NCI-H510A (cell line): ENCODE measurements around the gene XNDC1N.
A peak's percentile ranks its signal among the peaks of the same experiment; 100 is the strongest.
"Not testable (repeated sequence)": the region's sequence is repeated elsewhere in the genome, so short reads cannot be mapped to it uniquely, and the experiment has no call there.

Experiments used
- DNase-seq: peaks from one replicate; lab custom pipeline; 2025; lab: John Stamatoyannopoulos, UW

The XNDC1N gene

DNA sequence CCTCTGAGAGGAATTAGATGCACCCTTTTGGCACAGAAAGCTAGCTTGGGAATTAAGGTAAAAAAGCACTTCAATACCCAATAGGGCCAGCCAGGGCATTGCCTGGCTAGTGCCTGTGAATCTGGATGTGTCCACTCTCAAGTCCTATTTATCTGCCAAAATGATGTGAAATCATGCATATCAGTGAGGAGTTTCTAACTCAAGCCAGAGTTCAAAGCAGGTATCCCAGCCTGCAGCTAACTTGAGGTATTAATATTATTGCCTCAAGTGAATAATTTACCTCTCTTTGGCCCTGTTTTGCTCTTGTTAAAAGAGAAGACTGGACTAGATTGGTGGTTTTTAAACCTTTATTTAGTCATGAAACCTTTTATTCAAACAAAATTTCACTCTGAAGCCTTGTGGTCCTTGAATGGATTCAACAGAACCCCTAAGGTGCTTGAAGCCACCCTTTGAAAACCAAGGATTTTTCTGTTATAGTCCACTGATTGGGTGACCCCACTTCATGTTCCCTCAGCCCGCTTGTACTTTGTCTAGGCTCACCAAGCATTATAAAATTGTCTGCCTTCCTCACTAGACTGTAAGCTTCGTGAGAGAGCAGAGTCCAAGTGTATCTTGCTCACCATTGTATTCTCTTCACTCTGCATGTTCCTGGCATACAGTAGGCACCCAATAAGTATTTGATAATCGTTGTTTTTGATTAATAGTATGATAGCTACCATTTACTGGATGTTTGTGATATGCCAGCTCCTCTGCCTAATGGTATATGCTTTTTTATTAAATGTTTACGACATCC, 4.9 kb upstream of the XNDC1N start:
- DNase-seq = no peak

DNA sequence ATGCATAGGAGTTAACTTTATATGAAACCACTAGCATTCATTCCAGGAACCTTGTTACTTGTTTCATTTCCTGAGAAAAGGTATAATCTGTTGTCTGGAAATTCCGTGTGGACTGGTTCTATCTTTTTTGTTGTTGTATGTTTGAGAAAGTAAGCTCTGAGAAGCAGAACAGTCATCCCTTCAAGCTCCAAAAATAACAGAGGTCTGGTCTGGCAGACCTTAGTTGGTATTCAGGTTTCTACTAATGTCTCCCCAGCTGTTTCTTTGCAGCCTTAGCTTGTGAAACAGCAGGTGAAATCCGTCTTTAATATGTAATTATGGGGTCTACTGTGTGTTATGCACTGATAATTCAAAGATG, 2.8 kb upstream of the XNDC1N start:
- DNase-seq = no peak

DNA sequence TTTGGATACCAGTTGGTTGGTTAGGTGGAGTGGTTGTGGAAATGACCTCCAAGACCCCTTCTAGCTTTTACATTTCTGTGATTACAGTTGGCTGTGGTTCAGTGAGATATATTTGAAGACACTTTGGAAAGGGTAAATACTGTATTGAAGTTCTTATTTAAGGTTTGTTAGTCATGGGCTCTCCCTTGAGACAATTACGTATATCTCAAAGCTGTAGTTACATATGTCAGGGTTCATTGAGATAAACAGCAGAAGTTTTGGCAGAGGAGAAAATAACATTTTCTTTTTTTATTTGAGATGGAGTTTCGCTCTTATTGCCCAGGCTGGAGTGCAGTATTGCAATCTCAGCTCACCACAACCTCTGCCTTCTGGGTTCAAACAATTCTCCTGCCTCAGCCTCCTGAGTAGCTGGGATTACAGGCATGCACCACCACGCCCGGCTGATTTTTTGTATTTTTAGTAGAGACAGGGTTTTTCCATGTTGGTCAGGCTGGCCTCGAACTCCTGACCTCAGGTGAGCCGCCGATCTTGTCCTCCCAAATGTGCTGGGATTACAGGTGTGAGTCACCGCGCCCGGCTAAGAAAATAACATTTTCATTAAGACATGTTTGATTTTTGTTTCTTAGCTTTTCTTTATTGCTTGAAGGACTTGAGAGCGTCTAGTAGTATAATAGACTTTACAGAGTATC, 2.3 kb upstream of the XNDC1N start:
- no peak for DNase-seq

DNA sequence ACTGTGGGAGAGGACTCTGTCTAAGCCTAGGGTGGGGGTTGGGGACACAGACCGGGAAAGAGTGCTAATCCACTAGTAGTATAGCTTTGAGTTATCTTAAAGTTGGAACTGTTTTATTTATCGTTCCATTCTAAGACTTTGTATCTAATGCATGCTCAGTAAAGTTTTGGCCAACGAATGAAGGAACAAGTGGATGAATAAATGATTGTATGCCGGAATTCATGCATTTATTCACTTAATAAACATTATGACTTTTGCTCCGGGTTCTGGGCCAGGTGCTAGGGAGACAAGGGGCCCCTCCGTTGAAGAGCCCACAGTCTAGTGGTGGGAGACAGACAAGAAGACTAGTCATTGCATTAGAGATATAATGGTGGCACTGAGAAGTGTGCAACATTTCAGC, 1.1 kb upstream of the XNDC1N start:
- no peak for DNase-seq

DNA sequence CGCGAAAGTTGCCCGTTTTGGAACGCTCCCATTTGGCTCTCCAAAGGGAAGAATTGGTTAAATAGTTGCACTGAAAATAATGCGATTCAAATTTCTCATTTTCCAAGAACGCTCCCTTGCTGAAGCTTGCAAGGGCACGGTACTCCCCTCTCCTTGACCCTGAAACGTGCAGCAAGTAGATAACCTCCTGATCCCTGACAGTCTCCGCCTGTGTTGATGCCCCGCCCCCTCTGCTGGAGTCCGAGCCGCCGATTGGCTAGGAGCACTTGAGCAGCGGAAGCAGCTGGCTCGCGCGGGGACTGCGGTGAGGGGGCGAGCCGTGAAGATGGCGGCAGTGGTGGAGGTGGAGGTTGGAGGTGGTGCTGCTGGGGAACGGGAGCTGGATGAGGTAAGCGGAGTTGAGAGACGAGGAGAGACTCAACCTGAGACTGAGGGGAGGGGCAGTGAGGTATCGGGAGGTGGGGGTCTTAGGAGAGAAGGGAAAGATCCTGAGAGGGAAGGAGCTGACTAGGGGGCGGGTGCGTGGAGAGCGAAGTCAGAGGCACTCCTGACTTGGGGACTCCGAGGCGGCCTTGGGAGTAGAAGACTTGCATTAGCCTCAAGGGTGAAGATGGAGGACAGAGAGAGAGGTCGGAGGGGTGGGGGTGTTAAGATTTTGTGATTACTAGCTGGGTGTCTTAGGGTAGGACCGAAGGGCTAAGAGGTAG, 496 bp upstream of the XNDC1N start, which contains the start of gene RNF121:
RNF121 (plus strand) TSS at position 310 of the 707 bp plus-strand sequence; CDS start at position 326, 16 bp downstream.
- peak; percentile 95 for DNase-seq

DNA sequence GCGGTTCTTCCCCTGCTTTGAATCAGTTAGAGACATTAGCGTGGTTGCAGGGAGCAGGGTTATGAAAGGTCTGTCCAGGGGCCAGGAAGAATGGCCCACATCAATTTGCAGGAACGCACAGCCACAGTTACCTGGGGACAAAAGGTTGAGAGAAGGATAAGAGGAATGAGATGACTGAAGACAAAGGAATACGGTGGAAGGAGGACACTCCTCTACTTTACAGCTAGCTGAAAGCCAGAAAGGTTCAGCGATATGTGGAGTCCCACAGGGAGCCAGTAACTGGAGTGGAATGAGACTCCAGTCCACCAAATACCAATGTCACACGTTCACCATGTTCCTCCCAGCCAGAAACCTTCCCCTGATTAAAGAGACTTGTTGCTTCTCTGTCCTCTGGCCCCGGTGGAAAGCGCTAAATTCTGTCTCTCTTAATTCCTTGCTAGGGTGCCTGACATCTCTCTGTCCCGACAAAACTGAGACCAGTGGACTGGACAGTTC, 10.7 kb downstream of the XNDC1N start:
- no peak for DNase-seq

DNA sequence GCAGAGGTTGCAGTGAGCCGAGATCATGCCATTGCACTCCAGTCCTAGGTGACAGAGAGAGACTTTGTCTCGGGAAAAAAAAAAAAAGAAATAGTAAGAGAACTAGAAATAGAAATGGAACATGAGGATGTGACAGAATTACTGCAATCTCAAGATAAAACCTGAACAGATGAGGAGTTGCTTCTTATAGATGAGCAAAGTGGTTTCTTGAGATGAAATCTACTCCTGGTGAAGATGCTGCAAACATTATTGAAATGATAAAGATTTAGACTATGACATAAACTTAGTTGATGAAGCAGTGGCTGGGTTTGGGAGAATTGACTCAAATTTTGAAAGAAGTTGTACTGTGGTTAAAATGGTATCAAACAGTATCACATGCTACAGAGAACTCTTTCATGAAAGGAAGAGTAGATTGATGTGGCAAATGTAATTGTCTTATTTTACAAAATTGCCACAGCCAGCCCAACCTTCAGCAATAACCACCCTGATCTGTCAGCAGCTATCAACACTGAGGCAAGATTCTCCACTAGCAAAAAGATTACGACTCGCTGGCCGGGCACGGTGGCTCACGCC, 13.7 kb downstream of the XNDC1N start:
- no peak for DNase-seq

DNA sequence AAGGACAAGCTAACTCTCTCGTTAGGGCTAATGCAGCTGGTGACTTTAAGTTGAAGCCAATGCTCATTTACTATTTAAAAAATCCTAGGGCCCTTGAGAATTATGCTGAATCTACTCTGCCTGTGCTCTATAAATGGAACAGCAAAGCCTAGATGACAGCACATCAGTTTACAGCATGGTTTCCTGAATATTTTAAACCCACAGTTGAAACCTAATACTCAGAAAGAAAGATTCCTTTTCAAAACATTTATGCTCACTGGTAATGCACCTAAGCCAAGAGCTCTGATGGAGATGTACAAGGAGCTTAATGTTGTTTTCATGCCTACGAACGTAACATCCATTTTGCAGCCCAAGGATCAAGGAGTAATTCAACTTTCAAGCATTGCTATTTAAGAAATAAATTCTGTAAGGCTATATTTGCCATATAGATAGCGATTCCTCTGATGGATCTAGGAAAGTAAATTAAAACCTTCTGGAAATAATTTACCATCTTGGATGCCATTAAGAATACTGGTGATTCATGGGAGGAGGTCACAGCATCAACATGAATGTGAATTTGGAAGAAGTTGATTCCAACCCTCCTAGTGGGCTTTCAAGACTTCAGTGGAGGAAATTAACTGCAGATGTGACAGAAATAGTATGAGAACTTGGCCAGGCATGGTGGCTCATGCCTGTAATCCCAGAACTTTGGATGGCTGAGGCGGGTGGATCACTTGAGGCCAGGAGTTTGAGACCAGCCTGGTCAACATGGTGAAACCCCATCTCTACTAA, 14.5 kb downstream of the XNDC1N start:
- DNase-seq = no peak

DNA sequence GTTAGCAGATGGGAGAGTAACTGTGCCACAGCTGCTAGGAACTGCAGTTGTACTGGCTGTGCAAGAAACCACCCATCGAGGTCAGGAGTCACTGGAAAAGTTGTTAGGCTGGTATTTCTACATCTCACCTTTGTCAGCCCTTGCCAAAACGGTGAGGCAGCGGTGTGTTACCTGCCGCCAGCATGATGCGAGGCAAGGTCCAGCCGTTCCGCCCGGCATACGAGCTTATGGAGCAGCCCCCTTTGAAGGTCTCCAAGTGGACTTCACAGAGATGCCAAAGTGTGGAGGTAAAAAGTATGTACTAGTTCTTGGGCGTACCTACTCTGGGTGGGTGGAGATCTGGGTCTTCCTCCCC, 16.4 kb downstream of the XNDC1N start:
- not testable (repeated sequence) for DNase-seq

DNA sequence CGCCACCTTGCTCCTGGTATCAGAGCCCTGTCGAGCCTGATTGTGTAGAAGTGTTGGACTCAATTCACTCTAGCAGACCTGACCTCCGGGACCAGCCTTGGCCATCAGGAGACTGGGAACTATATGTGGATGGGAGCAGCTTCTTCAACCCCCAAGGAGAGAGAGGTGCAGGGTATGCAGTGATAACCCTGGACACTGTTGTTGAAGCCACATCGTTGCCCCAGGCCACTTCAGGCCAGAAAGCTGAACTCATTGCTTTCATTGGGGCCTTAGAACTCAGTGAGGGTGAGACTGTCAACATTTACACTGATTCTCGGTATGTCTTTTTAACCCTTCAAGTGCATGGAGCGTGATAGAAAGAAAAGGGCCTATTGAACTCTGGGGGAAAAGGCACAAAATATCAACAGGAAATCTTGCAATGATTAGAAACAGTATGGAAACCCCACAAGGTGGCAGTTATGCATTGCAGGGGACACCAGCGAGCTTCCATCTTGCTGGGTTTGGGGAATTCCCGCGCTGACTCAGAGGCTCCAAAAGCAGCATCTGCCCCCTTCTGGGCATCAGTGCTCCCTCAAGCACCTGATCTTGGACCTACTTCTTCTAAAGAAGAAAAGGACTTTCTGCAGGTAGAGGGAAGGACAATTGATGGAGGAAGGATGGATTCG, 16.9 kb downstream of the XNDC1N start:
- DNase-seq = not testable (repeated sequence)

DNA sequence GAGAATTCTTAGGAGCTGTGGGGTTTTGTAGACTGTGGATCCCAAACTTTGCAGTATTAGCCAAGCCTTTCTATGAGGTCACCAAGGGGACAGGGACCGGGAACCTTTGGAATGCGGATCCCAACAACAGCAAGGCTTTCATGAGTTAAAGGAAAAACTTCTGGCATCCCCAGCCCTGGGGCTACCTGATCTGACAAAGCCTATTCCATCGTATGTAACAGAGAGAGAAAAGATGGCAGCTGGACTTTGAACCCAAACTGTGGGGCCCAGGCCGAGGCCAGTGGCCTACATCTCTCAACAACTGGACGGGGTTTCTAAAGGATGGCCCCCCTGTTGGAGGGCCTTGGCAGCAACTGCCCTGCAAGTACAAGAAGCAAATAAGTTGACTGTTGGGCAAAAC, 17.6 kb downstream of the XNDC1N start:
- not testable (repeated sequence) for DNase-seq

DNA sequence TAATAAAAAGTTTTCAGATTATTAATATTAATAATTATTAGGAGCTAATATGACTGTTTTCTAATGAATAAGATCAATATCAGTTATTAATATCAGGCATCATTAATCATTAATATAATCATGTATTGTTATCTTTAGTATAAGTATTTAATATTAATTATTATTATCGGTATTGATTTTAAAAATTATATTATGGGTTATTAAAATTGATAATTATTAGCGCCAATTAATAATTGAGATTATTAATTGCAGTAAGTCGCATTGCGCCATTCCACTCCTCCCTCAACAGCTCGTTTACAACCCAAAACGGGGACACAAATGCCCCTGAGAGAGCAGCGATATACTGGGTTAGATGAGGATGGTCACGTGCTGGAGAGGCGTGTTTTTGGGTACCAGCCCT, 20.2 kb downstream of the XNDC1N start:
- DNase-seq = no peak

DNA sequence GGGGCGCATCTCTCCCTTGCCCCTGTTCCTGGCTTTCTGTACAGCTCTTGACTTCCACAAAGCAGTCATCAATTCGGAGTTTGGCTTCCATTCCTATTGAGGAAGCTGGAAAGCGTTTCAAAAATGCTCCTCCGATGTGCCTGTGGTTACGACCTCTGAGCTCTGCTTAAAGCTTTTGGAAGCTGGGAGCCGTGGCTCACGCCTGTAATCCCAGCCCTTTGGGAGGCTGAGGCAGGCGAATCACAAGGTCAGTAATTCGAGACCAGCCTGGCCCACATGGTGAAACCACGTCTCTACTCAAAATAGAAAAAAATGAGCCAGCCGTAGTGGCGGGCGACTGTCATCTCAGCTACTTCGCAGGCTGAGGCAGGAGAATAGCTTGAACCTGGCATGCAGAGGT, 27.3 kb downstream of the XNDC1N start:
- DNase-seq = not testable (repeated sequence)

DNA sequence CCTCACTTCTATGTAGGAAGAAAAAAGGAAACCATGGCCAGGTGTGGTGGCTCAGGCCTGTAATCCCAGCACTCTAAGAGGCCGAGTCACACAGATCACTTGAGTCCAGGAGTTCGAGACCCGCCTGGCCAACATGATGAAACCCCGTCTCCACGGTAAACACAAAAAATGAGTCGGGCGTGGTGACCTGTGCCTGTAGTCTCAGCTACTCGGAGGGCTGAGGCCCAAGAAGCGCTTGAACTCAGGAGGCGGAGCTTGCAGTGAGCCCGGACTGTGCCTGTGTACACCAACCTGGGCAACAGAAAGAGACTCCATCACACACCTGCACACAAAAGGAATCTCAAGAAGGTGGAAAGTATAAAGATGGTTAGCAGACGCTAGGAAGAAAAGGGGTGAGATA, 32.4 kb downstream of the XNDC1N start:
- DNase-seq = no peak

DNA sequence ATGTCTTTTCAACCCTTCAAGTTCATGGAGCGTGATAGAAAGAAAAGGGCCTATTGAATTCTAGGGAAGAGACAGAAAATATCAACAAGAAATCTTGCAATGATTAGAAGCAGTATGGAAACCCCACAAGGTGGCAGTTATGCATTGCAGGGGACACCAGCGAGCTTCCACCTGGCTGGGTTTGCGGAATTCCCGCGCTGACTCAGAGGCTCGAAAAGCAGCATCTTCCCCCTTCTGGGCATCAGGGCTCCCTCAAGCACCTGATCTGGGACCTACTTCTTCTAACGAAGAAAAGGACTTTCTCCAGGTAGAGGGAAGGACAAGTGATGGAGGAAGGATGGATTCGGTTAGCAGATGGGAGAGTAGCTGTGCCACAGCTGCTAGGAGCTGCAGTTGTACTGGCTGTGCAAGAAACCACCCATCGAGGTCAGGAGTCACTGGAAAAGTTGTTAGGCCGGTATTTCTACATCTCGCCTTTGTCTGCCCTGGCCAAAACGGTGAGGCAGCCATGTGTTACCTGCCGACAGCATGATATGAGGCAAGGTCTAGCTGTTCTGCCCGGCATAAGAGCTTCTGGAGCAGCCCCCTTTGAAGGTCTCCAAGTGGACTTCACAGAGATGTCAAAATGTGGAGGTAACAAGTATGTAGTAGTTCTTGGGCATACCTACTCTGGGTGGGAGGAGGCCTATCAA, 39.1 kb downstream of the XNDC1N start:
- DNase-seq = not testable (repeated sequence)

DNA sequence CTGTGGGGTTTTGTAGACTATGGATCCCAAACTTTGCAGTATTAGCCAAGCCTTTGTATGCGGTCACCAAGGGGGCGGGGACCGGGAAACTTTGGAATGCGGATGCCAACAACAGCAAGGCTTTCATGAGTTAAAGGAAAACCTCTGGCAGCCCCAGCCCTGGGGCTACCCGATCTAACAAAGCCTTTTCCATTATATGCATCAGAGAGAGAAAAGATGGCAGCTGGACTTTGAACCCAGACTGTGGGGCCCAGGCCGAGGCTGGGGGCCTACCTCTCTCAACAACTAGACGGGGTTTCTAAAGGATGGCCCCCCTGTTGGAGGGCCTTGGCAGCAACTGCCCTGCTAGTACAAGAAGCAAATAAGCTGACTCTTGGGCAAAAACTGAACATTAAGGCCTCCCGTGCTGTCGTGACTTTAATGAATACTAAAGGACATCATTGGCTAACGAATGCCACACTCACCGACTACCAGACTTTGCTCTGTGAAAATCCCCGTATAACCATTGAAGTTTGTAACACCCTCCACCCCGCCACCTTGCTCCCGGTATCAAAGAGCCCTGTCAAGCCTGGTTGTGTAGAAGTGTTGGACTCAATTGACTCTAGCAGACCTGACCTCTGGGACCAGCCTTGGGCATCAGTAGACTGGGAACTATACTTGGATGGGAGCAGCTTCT, 39.9 kb downstream of the XNDC1N start:
- DNase-seq = not testable (repeated sequence)

DNA sequence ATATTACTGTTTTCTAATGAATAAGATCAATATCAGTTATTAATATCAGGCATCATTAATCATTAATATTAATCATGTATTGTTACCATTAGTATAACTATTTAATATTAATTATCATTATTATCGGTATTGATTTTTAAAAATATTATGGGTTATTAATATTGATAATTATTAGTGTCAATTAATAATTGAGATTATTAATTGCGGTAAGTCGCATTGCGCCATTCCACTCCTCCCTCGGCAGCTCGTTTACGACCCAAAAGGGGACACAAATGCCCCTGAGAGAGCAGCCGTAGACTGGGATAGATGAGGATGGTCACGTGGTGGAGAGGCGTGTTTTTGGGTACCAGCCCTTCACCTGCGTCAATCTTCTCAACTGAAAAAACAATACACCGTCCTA, 42.6 kb downstream of the XNDC1N start:
- DNase-seq = not testable (repeated sequence)
